ENCODE results near the gene ALG11. TPM values are rescaled to one million over a fixed set of nuclear protein-coding genes. Genes with fewer than 3 reads are reported as not detected.
A peak's percentile ranks its signal among the peaks of the same experiment; 100 is the strongest.
"Not testable (repeated sequence)": the region's sequence is repeated elsewhere in the genome, so short reads cannot be mapped to it uniquely, and the experiment has no call there.

Gene ALG11, protein sequence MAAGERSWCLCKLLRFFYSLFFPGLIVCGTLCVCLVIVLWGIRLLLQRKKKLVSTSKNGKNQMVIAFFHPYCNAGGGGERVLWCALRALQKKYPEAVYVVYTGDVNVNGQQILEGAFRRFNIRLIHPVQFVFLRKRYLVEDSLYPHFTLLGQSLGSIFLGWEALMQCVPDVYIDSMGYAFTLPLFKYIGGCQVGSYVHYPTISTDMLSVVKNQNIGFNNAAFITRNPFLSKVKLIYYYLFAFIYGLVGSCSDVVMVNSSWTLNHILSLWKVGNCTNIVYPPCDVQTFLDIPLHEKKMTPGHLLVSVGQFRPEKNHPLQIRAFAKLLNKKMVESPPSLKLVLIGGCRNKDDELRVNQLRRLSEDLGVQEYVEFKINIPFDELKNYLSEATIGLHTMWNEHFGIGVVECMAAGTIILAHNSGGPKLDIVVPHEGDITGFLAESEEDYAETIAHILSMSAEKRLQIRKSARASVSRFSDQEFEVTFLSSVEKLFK
- 19.3 TPM for total RNA-seq

DNA sequence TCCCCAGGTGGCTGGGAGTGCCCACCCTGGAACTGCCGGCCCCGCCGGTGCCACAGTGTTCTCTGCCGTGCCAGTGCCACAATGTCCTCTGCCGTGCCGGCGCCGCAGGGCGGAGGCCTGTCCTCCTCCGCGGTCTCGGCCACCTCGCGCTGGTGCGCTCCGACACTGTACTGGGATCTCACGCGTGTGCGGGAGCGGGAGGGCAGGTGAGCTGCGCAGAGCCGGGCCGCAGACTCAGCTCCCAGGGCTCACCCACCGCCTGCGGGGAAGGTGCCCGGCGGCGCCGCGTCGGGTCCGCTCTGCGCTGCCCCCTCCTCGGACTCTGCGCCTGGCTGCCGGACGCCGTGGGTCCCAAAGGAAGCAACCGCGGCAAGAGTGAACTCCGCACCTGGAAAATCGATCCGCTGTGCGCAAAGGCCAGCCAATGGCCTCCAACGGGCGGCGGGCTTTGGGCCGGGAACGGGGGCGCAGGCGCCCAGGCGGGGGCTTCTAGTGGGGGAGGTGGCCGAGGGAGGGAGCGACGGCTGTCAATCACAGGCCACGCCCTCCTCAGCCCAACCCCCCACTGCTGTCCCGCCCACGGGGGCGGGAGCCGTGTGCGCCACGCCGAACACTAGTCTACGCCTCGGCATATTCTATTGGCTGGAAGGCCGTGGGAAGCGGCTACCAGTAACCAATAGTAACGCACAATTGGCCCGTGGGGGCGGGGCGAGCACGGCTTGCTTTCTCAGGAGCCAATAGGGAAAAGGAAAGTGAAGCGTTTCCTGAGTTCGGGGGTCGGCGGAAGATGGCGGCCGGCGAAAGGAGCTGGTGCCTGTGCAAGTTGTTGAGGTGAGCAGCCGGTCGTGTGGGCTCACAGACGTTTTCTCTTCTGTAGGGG is at the start of gene ALG11:
Gene ALG11 (plus strand): TSS at position 767 of the 880 bp plus-strand sequence. CDS start 21 bp downstream, at position 788.
- peak; percentile 99 for DNase-seq

DNA sequence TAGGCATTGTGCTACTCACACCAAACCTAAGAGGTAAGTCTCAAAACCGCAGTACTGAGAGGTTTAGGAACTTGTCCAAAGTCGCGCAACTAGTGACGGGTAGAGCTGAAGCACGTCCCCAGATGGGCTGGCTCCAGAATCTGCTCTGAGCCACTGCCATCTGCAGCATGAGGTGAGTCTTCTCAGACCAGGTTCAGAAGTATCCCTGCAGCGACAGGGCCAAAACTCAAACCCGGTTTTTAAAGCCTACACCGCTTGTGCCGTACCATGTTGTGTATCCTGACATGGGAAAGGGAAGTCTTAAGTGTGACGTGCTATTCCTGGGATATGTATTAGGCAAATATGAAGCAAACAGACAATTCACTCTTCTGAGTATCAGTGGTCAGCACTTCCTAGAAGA is 46.0 kb upstream of the ALG11 start:
- no peak for DNase-seq

DNA sequence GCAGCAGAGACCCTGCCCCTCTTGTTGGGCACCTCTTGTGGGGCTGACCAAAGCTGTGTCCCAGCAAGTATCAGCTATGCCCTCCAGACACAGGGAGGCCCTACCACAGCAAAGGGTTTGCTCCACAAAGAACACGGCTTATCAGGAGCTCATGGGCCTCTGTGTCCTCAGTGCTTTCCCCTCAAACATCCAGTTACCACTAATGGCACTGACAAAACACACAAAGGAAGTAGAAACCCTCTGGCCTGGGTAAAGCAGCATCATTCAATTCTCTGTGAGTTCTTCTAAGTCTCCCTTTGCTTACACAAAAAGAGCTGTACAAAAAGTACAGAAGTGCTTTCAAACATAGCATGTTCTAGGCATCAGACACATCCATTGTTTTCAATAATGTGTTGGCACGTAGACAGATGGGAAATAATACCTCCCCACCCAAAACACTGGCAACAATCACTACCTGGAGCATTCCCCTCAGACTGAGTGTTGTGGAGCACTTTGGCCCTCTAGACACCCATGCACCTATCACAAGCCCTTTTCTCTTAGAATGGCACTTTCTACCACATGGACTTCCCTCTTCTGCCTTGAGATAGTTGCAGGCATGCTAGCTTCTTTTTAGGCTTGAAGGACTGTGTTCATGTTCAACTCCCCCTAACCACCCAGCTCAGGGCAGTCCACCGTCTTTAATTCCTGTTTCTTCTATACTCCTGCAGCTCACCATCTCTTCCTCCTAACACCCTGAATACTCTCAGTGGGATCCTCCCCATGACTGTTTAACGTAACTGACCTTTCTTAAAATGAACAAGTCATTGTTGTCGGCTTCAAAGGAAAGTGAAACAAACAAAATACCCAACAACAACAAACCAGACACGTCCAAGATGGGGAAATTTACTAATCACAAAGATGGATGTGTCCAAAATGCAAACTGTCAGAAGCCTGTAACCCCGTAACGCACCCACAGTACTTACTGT is 44.4 kb upstream of the ALG11 start:
- DNase-seq: no peak

DNA sequence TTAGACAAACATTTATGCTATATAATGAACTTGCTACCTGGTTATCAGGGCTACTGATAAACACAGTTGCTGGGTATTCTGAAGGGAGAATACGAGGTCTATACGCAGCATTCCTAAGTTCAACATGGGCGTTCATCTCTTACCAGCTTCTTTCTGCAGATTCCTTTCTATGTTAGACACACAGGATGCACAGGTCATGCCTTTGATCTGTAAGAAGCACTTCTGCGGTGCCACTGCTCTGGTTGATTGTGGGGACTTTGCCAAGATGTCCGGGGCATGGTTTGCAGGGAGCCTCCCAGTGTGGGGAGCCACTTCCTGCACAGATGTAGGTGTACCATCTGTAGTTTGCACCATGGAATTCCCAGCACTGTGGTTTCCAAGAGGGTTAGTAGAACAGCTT is 41.8 kb upstream of the ALG11 start:
- DNase-seq: no peak

DNA sequence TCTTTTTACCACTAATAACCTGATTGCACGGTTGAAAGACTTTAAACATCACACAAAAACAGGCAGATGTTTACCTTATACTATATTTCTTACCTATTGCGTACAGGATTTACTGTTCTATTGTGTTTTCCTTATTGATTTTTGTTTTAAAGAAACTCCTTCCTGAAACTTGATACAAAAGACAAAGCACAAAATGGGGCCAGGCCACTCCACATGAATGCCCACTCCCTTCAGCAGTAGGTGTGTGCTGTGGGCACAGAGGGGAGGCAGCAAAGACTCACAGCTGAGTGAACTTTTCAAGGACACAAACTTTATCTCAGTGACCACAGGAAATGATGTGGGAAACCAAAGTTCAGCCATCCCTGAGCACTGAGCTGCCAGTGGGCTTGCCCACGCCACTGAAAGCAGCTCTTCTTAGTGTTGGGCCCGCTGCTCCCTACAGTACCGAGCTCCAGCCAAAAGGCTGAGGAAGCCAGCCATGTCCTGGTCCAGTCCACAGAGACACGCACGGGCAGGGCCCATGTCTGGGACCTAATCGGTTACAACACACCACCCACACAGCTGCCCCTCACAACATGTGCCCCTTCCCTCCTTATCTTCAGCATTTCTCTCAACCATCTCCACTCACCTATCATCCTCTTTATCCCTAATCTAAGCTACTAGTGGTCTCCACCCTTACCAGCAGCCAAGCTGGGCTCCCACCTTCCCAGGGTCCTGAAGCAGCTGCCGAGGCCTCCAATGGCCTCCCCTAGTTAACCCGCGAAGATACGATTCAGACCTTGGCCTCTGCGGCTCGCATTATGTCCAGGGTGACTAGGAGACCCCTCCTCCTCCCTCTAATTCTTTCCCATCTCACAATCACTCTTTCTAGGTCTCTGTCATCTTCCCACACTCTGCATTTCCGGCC is 40.4 kb upstream of the ALG11 start:
- DNase-seq: no peak

DNA sequence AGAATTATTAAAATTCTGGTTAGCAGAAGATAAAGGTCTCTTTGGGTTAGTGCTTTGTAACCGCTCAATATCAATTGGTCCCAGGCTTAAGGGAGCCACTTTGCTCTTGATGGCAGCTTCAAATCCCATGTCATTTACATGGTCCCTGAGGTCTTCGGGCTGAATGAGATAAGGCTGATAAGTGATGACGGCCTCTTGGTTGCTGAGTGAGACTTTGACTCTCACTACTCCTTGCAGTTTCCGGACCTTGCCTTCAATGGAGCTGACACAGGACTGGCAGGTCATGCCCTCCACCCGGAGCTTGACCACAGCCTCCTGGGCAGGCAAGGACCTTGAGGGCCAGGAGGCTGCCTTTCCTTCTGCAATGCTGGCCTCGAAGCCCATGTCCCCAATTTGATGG is 37.7 kb upstream of the ALG11 start:
- no peak for DNase-seq

DNA sequence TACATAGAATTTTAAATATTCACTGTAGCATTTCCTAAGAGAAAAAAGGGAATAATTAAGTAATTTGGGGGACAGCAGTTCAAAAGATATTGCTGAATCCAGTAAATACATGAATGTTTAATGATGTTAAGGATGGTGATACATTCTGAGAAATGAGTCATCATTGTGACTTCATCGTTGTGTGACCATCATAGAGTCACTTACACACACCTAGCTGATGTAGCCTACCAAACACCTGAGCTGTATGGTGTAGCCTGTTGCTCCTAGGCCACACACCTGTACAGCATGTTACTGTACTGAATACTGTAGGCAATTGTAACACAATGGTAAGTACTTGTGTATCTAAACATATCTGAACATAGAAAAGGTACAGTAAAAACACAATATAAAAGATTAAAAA is 35.8 kb upstream of the ALG11 start:
- DNase-seq: no peak

DNA sequence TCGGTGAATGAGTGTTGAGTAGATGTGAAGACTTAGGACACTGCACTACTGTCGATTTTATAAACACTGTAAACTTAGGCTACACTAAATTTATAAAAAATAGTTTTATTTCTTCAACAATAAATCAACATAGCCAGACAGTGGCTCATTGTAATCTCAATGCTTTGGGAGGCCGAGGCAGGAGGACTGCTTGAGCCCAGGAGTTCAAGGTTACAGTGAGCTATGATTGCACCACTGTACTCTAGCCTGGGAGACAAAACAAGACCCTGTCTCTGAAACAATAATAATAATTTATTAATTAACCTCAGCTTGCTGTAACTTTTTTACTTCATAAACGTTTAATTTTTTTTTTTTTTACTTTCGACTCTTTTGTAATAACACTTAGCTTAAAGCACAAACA is 35.3 kb upstream of the ALG11 start:
- DNase-seq: no peak

DNA sequence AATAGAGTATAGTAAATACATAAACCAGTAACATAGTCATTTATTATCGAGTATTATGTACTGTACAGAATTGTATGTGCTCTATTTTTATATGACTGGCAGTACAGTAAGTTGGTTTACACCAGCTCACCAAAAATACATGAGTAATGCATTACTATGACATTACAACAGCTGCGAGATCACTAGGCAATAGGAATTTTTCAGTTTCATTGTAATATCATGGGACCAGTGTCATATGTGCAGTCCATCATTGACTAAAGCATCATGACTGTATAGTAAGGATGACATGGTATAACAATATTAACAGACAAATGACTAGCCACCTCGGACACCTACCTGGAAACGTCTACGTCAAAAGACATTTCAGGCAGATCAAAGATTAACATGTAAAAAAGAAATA is 34.6 kb upstream of the ALG11 start:
- no peak for DNase-seq

DNA sequence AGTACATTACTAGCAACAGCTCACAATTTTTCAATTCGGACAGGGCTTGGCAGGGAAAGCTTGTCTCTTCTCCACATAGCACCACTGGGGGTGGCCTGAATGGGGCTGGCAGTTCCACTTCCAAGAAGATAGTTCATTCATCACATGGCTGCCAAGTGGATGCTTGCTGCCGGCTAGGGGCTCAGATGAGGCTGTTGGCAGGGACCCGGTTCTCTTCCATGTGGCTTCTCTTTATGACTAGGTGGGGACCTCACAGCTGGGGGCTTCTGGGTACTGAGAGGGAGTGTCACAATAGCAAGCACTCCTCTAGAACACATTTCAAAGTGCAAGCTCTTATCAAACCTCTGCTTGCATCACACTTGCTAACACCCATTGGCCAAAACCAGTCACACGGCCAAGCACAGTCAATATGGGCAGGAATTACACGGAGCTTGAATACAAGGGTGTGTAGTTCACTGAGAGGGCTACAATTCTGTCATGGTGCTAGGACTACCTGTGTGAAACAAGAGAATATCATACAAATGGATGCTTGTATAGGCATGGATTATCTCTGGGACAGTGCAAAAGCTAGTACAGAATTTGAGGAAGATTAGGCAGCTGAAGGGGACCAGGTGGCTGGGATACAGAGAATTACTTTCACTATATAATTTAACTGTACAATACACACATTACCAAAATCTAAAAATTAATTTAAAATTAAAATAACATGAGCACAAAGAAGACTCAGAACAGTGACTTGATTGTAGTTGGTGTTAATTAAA is 33.2 kb upstream of the ALG11 start:
- DNase-seq: peak; percentile 20

DNA sequence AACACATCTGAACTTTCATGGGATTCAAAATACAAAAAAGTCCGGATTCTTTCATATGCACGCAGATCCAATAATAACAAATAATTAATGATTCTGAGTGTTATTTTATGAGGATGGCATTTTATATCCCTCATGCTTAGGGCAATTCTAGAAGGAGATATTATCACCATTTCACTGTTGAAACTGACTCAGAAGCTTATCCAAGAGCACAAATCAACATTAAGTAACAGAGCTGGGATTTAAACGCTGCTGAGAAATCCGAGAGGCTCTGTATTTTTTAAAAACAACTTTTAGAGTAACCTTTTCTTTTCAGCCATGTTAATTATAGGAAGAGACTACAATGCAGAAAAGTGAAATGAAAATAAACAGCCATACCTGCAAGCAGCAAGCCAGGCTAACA is 31.3 kb upstream of the ALG11 start:
- DNase-seq: no peak

DNA sequence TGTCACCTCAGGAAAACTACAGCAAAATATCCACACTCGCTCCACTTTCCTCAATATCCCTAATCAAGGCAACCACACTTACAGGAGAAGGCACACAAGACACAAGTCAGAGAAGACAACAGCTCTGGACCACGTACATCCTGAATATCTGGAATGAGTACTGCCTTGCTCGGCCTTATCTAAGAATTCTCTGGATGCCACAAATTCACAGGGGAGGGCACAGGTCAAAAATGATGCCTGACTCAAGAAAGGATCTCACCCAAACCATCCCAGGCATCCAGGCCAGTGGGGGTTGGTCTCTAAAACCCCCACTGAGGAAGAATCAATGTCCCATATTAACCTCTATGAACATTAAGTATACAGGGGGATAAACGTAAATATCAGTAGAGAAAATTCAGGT is 30.8 kb upstream of the ALG11 start:
- DNase-seq: no peak

DNA sequence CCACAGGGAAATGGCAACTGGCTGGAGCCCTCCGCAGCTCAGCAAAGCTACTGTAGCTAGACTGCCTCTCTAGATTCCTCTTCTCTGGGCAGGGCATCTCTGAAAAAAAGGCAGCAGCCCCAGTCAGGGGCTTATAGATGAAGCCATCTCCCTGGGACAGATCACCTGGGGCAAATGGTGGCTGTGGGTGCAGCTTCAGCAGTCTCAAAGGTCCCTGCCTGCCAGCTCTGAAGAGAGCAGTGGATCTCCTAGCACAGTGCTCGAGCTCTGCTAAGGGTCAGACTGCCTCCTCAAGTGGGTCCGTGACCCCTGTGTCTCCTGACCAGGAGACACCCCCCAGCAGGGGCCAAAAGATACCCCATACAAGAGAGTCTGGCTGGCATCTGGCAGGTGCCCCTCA is 28.9 kb upstream of the ALG11 start:
- not testable (repeated sequence) for DNase-seq

DNA sequence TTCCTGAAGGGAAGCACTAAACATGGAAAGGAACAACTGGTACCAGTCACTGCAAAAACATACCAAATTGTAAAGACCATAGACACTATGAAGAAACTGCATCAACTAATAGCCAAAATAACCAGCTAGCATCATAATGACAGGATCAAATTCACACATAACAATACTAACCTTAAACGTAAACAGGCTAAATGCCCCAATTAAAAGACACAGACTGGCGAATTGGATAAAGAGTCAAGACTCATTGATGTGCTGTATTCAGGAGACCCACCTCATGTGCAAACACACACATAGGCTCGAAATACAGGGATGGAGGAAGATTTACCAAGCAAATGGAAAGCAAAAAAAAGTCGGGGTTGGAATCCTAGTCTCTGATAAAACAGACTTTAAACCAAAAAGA is 27.3 kb upstream of the ALG11 start:
- DNase-seq: not testable (repeated sequence)

DNA sequence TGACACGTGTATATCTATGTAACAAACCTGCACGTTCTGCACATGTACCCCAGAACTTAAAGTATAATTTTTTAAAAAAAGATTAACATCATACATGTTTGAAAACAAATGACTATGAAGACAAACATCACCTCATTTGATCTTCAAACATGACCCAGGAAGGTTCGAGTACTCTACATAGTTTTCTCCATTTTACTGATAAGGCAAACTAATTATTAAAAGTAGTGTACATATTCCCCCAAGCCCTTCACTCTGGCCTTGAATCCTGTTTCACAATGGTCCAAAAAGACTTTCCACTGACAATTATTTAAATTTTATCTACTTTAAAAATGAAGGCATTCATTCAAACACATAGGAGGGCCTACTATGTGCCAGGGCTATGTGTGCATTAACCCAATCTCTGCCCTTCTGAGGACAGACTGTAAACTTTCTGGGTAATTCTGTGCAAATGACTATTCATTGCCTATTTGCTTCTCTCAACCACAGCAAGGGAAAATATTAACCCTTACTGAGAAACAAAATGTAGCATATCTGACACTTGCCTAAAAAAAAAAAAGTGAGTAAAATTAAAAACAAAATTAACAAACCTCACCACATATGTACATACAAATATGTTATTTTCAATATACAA is 23.1 kb upstream of the ALG11 start:
- DNase-seq: no peak

DNA sequence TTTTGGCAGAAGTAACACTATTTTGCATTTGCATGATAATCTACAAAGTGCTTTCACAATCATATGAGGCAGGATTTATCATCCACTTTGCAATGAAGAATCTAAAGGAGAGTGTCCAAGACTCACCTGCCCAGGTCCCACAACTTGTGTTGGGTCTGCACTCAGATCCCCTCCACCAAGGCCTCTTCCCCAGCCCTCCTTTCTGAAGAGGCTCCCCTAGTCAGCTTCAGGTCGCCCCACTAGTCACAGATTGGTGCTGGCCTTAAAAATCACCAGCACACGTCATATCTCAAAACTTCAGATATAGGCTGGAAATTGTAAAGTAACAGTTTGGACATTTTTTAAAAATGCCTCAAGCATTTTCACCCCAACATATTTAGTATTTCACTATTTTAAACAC is 18.5 kb upstream of the ALG11 start:
- no peak for DNase-seq

DNA sequence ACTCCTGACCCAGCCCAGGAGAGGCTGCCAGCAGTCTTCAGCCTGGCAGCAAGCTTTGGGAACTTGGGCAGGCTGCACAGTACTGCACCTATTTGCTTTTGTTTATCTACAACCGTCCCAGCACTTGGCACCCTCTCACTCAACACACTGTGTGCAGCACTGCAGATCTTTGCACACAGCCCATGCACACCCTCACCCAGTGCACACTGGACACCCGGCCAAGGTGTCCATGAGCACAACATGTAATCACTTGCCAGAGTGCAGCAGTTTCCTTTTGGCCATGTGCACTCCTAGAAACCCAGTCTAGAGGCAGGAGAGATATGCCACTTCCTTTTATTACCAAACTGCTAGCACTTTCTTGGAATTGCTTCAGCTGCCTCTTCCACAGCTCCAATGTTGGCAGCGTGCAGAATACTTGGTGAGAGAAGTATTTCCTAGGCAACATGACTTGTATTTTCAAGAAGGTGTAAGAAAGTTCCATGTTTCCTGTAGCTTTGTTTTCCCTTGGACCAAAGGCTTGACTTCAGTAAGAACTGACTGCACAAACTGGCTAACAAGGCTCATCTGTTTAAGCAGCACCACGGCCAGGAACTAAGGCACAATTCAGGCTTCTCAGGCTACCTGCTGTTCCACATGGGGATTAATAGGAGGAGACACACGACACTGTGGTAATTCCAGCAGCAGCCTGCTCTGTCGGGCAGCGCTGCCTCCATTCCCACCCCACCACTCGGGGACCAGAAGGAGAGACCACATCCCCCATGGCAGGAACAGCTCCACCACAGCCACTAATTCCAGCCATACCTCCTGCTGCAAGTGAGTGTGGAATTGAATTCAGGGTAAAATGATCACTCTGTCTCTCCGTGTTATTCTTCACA is 16.3 kb upstream of the ALG11 start:
- no peak for DNase-seq

DNA sequence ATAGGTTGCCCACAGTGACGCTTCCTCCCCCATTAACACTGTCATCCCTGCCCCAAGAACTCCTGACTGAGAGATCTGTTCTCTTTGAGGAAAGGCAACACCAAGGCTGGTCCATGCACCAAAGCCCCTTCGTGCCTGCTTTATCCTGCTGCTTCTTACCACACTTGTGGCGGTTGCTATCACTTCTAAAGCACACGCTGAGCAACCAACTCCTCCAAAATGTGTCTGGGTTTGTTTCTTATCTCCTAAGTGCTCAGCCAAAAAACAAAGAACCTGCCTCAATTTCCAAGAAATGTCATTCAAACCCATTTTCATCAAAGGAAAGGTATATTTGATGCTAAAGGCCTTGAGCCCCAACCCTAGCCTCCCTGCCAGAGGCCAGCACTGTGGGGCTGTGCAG is 15.6 kb upstream of the ALG11 start:
- no peak for DNase-seq

DNA sequence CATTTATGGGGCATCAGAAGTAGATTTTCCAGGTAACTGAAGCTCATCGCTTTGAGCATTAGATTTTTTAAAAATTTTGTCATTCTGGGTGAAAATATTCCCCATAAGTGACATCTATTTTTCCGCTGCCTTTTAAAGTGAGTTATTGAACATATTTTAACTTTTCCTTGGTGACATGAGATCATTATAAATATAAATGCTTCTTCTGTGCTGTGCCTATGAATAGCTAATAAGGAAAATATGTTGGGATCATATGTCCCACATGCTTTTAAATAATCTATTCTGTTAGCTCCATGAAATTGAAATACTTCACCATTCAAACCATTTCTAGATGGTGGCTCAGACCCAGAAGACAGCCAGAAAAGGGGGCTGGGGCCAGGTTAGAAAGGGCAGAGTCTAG is 15.0 kb upstream of the ALG11 start:
- peak; percentile 41 for DNase-seq

Measured in skin of body (tissue), 2 donors.